Neural cell (in vitro differentiated cells): ENCODE measurements around the gene TSPAN16. TPM values are rescaled to one million over a fixed set of nuclear protein-coding genes. Genes with fewer than 3 reads are reported as not detected.

Experiments
- H2AFZ ChIP-seq: fragments of 200-600, 300-800 bp; sonication (generic), shearing (Covaris generic); 2 replicates; pipeline ENCODE4 v1.6.0; 2014; ENCODE audit warnings: low read depth, mild to moderate bottlenecking, antibody characterized with exemption, low read length, moderate library complexity
- H3F3A ChIP-seq: fragments of 200-600 bp; shearing (Covaris generic); 2 replicates; pipeline ENCODE4 v1.6.1; 2016; ENCODE audit warnings: mild to moderate bottlenecking, moderate library complexity, mixed read lengths, antibody characterized with exemption, low read length; ENCODE audit not compliant: insufficient read depth, poor library complexity, severe bottlenecking
- H3K27ac ChIP-seq: fragments of 200-600, 300-800 bp; sonication (generic), shearing (Covaris generic); 2 replicates; pipeline ENCODE4 v1.5.1; 2014; ENCODE audit warnings: mild to moderate bottlenecking, low read length, moderate library complexity
- H3K27me3 ChIP-seq: fragments of 300-800, 200-600 bp; sonication (generic), shearing (Covaris generic); 2 replicates; pipeline ENCODE4 v1.6.0; 2014; ENCODE audit warnings: mild to moderate bottlenecking, low read depth, low read length, moderate library complexity; ENCODE audit not compliant: insufficient read depth
- H3K36me3 ChIP-seq: fragments of 300-800, 200-600 bp; sonication (generic), shearing (Covaris generic); 2 replicates; pipeline ENCODE4 v1.5.1; 2014; ENCODE audit warnings: mild to moderate bottlenecking, antibody characterized with exemption, low read length, moderate library complexity; ENCODE audit not compliant: insufficient read depth
- H3K4me2 ChIP-seq: fragments of 300-800, 200-600 bp; sonication (generic), shearing (Covaris generic); 2 replicates; pipeline ENCODE4 v1.6.0; 2014; ENCODE audit warnings: mild to moderate bottlenecking, low read length
- H3K4me3 ChIP-seq: fragments of 300-800, 200-600 bp; sonication (generic), shearing (Covaris generic); 2 replicates; pipeline ENCODE4 v1.5.1; 2014; ENCODE audit warnings: mild to moderate bottlenecking, low read length, moderate library complexity
- H3K79me2 ChIP-seq: fragments of 200-600 bp; shearing (Covaris generic); replicated peaks from 2 replicates; pipeline ENCODE4 v1.6.0; 2014; ENCODE audit warnings: mild to moderate bottlenecking, low read length, moderate library complexity; ENCODE audit not compliant: insufficient read depth
- H3K9ac ChIP-seq: fragments of 300-800, 200-600 bp; sonication (generic), shearing (Covaris generic); 2 replicates; pipeline ENCODE4 v1.6.1; 2016; ENCODE audit warnings: mild to moderate bottlenecking, low read length, mixed read lengths
- H3K9me2 ChIP-seq: fragments of 200-600 bp; shearing (Covaris generic); 2 replicates; pipeline ENCODE4 v1.6.1; 2016; ENCODE audit warnings: mild to moderate bottlenecking, low read length, mixed read lengths; ENCODE audit not compliant: insufficient read depth
- H3K9me3 ChIP-seq: fragments of 200-600, 300-800 bp; sonication (generic), shearing (Covaris generic); 2 replicates; pipeline ENCODE4 v1.6.1; 2016; ENCODE audit warnings: mild to moderate bottlenecking, mixed run types, low read length, moderate library complexity, mixed read lengths
- H4K20me1 ChIP-seq: fragments of 200-600 bp; shearing (Covaris generic); 2 replicates; pipeline ENCODE4 v1.6.1; 2016; ENCODE audit warnings: mild to moderate bottlenecking, mixed run types; ENCODE audit not compliant: insufficient read depth
- EZH2 ChIP-seq: fragments of 200-600, 300-800 bp; shearing (Covaris generic), sonication (generic); IDR thresholded peaks from 2 replicates; pipeline ENCODE4 v1.6.1; 2014; ENCODE audit warnings: antibody characterized with exemption, low read length, borderline replicate concordance, mild to moderate bottlenecking; ENCODE audit not compliant: insufficient read depth, poor library complexity, severe bottlenecking
- MXI1 ChIP-seq: fragments of 450-650 bp; conservative IDR thresholded peaks from 2 replicates; pipeline ENCODE4 v1.6.1; 2014; ENCODE audit warnings: antibody characterized with exemption, mild to moderate bottlenecking; ENCODE audit not compliant: poor library complexity, severe bottlenecking
- POLR2AphosphoS5 ChIP-seq: IDR thresholded peaks from 2 replicates; pipeline ENCODE4 v1.6.1; 2012
- RAD21 ChIP-seq: fragments of 450-650 bp; conservative IDR thresholded peaks from 2 replicates; pipeline ENCODE4 v1.6.1; 2014; ENCODE audit warnings: antibody characterized with exemption, mild to moderate bottlenecking, moderate library complexity
- REST ChIP-seq: IDR thresholded peaks from 2 replicates; pipeline ENCODE4 v1.6.1; 2012; ENCODE audit warnings: borderline replicate concordance
- SMC3 ChIP-seq: fragments of 450-650 bp; conservative IDR thresholded peaks from 2 replicates; pipeline ENCODE4 v1.6.1; 2014; ENCODE audit warnings: antibody characterized with exemption, mild to moderate bottlenecking, moderate library complexity; ENCODE audit not compliant: poor library complexity
- TAF1 ChIP-seq: IDR thresholded peaks from 2 replicates; pipeline ENCODE4 v1.6.1; 2012; ENCODE audit warnings: low read depth
- polyA plus RNA-seq: library from polyadenylated mRNA; depleted of rRNA; stranded (reverse); fragments of >200 nt; gene quantifications from 2 replicates; pipeline ENCODE4 v1.2.3, GENCODE V29; 2014
- TF ChIP-seq, protein P1 (sequence below): fragments of 450-650 bp; IDR thresholded peaks from 2 replicates; pipeline ENCODE4 v1.5.1; 2014; ENCODE audit warnings: antibody characterized with exemption, mild to moderate bottlenecking, moderate library complexity; ENCODE audit not compliant: poor library complexity, severe bottlenecking

Gene TSPAN16
- polyA plus RNA-seq, 1 donor from 2014 or later: not detected

- no peak for TF ChIP-seq TAF1
- no peak for TF ChIP-seq EZH2
- no peak for TF ChIP-seq POLR2AphosphoS5
These were observed 27.7 kb downstream of the TSPAN16 start (continued) for GRCh38 chr19:11323601-11324078.

DNA sequence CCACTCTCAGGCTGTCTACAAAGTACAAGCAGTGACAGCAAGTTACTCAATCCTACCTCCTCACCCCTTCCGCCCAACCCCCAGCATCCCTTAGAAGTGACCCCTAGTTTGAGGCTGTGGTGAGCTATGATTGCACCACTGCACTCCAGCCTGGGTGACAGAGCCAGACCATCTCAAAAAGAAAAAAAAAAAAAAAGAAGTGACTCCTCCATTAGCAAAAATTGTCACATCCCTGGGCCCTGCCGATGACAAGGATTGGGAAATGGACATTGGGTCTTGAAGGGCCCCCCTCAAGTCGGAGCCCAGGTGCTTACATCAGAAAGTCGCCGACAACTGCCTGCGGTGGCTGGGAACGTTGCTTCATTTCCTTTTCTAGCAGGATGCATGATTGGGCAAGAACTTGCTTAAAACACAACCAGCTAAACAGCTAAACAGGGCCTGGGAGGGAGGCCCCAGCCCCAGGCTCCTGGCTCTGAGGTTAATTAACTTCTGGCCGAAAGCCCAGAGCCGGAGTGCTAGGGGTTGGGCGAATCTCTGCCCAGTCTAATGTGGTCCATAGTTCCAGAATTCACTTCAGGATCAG lies 28.2 kb downstream of the TSPAN16 start:
- Histone ChIP-seq H3K4me2 (no peak overlapping the region), H3K9me2 (no peaks in the 10 kb centered on the region), H3F3A (no peaks in the 10 kb centered on the region), H3K27ac (no peak overlapping the region), H3K9me3 (no peaks in the 10 kb centered on the region), H3K79me2 (no peaks in the 10 kb centered on the region), H3K27me3 (no peaks in the 10 kb centered on the region), H3K36me3 (no peaks in the 10 kb centered on the region), H4K20me1 (no peaks in the 10 kb centered on the region), H2AFZ (no peak overlapping the region), H3K4me3 (no peak overlapping the region), H3K9ac (no peak overlapping the region)
- TF ChIP-seq REST: no peak
- no peak for TF ChIP-seq EZH2
- TF ChIP-seq TAF1: no peak
- TF ChIP-seq RAD21: no peak
- TF ChIP-seq SMC3: no peak
- TF ChIP-seq MXI1: no peak
- no peak for TF ChIP-seq POLR2AphosphoS5
- TF ChIP-seq, protein P1, sequence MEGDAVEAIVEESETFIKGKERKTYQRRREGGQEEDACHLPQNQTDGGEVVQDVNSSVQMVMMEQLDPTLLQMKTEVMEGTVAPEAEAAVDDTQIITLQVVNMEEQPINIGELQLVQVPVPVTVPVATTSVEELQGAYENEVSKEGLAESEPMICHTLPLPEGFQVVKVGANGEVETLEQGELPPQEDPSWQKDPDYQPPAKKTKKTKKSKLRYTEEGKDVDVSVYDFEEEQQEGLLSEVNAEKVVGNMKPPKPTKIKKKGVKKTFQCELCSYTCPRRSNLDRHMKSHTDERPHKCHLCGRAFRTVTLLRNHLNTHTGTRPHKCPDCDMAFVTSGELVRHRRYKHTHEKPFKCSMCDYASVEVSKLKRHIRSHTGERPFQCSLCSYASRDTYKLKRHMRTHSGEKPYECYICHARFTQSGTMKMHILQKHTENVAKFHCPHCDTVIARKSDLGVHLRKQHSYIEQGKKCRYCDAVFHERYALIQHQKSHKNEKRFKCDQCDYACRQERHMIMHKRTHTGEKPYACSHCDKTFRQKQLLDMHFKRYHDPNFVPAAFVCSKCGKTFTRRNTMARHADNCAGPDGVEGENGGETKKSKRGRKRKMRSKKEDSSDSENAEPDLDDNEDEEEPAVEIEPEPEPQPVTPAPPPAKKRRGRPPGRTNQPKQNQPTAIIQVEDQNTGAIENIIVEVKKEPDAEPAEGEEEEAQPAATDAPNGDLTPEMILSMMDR: no peak

GRCh38 chr19:11324748-11325389 lies 28.9 kb downstream of the TSPAN16 start:
- no peak overlapping the region for H3K27ac ChIP-seq
- no peak overlapping the region for H3K9ac ChIP-seq
- H3K36me3 ChIP-seq: peaks cover 3% of the 10 kb centered on the region
- H3F3A ChIP-seq: no peaks in the 10 kb centered on the region
- no peak overlapping the region for H2AFZ ChIP-seq
- H4K20me1 ChIP-seq: no peaks in the 10 kb centered on the region
- H3K79me2 ChIP-seq: no peaks in the 10 kb centered on the region
- H3K9me3 ChIP-seq: no peaks in the 10 kb centered on the region
- H3K4me2 ChIP-seq: no peak overlapping the region
- no peaks in the 10 kb centered on the region for H3K9me2 ChIP-seq
- no peaks in the 10 kb centered on the region for H3K27me3 ChIP-seq
- TF ChIP-seq, protein P1: no peak
- no peak overlapping the region for H3K4me3 ChIP-seq
